Motor neuron (in vitro differentiated cells): ENCODE data around the gene MRPL23. TPM values are rescaled to one million over a fixed set of nuclear protein-coding genes. Genes with fewer than 3 reads are reported as not detected.

Experiments used
- ATAC-seq, 8 experiments: fragments of 200-7000 bp; cut with Tn5 transposase; replicated peaks in 6 of 8; 2 replicates each; pipeline ENCODE4 v1.8.0; 2021; ENCODE audit warnings: mild to moderate bottlenecking in 8 of 8, moderate library complexity in 8 of 8
- H3K27ac ChIP-seq, 2 donors: fragments of 250-450 bp; sonication (Bioruptor Pico); 2 replicates each; pipeline ENCODE4 v1.9.0; 2021; ENCODE audit warnings: antibody characterized with exemption in 2 of 2, mild to moderate bottlenecking in 2 of 2, moderate library complexity in 1 of 2
- H3K4me1 ChIP-seq, 2 donors: fragments of 250-450 bp; sonication (Bioruptor Pico); replicated peaks in 1 of 2; 2 replicates each; pipeline ENCODE4 v1.6.1; 2021; ENCODE audit warnings: antibody characterized with exemption in 2 of 2, mild to moderate bottlenecking in 2 of 2, moderate library complexity in 1 of 2
- H3K4me3 ChIP-seq, 5 donors: fragments of 250-450 bp; sonication (Bioruptor Pico); 2 replicates each; pipeline ENCODE4 v1.9.0; 2021; ENCODE audit warnings: antibody characterized with exemption in 5 of 5, mild to moderate bottlenecking in 5 of 5, moderate library complexity in 4 of 5
- WGBS, 10 experiments: fragments of 450-650 bp; shearing (Covaris generic); methylation state at CpG; one replicate each; pipeline ENCODE4 v1.0.0; 2022; 5-methylcytosine and 5-hydroxymethylcytosine counted together
- in situ Hi-C, 9 experiments: fragments of 400-800 bp; cut with MboI; loops; one replicate each; pipeline ENCODE4 v1.15.0; 2021; ENCODE audit warnings: low sequenced_read_pairs in 9 of 9, low pct_unique_long_range_greater_than_20kb in 2 of 9; ENCODE audit not compliant: unreplicated experiment in 9 of 9
- total RNA-seq, 8 experiments: library from RNA; unstranded; fragments of 300-600 nt; gene quantifications; 2 replicates each; pipeline versions ENCODE4 v1.2.3 to v1.2.4, GENCODE V29; 2022

MRPL23 gene
- total RNA-seq, 8 experiments from 2014 or later = 7.1 to 91.9 (median 23.2) TPM

DNA sequence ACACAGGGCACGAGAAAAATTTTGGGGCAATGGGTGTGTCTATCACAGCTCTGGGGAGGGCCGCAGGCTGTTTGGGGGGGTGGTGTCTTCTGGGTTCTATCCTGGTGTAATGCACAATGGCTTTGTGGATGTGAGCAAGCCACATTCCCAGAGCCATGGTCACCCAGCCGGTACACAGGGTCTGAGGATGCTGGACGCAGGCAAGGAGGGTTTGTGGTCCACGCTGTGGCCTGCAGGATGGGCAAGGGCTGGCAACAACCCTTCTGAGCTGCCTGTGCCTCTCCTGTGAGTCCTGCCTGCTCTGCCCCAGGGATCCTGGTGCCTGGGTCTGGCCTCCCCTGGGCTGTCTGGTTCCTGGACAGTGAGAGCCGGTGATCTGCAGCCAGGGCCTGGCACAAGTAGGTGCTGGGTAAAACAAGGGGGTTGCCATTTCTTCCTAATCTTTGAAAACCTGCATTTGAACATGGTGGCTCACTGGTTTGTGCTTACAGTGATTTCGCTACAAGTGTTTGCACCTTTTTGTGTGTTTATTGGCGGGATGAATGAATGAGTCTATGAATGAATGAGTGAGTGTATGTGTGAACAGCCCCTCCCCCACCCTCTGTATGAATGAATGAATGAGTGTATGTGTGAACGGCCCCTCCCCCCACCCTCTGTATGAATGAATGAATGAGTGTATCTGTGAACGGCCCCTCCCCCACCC lies 4.4 kb upstream of the MRPL23 start:
- Histone ChIP-seq H3K4me3 (no peak overlapping the region), H3K4me1 (peaks cover 5 to 7% of the 10 kb centered on the region in 2 donors), H3K27ac (no peak overlapping the region)
- in situ Hi-C loops = no loop called here
- 70 to 100% (median 86%) methylated on average over 1 to 2 of the region's 10 CpGs; no CpG with 5 or more reads in 7 of the 10 experiments for WGBS, 10 experiments
- no peak for ATAC-seq

DNA sequence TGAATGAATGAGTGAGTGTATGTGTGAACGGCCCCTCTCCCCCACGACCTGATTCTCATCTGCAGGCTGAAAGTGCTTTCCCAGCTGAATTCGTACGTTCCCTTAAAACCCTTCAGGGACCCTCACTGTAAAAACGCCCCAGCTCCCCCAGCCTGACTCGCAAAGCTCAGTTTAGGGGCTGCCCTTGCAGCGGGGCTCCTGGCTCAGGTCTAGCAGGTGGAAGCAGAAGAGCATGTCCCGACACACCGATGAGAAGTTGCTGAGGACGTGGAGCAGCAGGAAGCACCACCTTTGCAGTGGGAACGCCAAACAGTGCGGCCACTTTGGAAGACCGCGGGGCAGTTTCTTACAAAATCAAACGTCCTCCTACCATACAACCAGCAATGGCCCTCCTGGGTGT lies 3.6 kb upstream of the MRPL23 start:
- H3K4me3 ChIP-seq = no peak overlapping the region
- ATAC-seq = no peak
- no peak overlapping the region for H3K27ac ChIP-seq
- in situ Hi-C loops = no loop called here
- H3K4me1 ChIP-seq = peaks cover 5 to 7% of the 10 kb centered on the region in 2 donors
- WGBS, 10 experiments = 51 to 83% (median 73%) methylated on average over 4 to 9 of the region's 15 CpGs; no CpG with 5 or more reads in 5 of the 10 experiments

DNA sequence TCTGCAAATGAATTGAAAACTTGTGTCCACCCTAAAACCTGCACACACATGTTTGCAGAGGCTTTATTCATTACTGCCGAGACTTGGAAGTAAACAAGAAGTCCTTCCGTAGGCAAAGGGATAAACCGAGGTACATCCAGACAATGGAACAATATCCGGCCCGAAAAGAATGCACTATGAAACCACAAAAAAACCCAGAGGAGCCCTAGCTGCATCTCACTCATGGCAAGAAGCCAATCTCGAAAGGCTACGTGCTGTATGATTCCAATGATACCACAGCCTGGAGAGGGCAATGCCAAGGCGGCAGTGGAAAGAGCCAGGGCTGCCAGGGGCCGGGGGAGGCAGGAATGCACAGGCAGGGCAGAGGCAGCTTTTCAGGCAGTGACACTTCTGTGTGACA lies 3.2 kb upstream of the MRPL23 start:
- 20 to 93% (median 86%) methylated on average over 2 to 9 of the region's 9 CpGs; no CpG with 5 or more reads in 3 of the 10 experiments for WGBS, 10 experiments
- Histone ChIP-seq H3K27ac (no peak overlapping the region), H3K4me1 (peaks cover 5 to 7% of the 10 kb centered on the region in 2 donors), H3K4me3 (no peak overlapping the region)
- ATAC-seq = no peak
- in situ Hi-C loops = no loop called here

DNA sequence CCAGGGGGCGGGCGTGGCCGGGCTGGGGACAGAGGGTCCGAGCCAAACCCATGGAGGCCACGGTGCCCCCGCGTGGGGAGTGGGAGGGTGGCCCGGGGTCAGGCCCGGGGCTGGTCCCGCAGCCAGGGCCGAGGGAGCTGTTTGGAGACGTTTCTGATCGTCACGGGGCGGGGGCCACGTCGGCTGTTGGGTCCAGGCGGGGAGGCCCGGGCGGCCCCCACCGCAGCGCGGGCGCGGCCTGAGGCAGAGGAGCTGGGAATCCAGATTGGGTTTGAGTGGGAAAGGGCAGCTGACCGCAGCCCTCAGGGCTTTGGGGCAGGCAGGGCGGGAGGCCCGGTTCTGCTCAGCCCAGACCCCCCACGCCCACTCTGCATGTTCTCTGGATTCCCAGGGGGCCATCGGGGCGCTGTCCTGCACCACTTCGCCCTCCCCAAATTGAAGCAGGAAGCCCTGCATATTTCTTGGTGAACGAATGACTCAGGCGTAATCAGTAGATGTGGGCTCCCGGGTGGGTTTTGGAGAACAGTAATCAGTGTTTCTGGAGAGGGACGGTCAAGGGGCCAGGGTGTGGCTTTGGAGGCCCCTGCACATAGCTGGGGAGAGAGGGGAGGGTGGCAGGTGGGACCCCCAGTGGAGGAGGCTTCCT lies 583 bp downstream of the MRPL23 start:
- in situ Hi-C loops = no loop called here
- ATAC-seq = peak; percentile 18 to 64 (median 36)
- H3K4me3 ChIP-seq = no peak overlapping the region
- WGBS, 10 experiments = no CpG with 5 or more reads among the region's 36 CpGs
- no peak overlapping the region for H3K27ac ChIP-seq
- no peaks in the 10 kb centered on the region for H3K4me1 ChIP-seq

DNA sequence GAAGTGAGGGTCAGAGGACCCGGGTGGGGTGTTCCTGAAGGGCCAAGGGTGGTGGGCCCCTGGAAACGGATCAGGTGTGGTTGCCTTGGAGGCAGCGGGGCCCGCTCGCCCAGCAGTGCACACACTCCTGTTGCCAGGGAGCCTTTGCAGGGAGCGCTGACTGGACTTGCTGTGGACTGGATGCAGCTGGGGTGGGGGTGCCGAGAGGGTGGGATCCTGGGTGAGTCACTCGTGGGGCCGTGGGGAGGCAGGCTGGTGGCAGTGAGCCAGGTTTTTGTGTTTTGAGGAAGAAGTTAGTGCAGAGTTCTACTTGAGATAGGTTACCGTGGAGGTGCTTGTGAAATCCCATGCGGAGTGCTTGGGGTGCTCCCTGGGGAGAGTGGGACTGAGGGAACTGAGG lies 1.3 kb downstream of the MRPL23 start:
- no CpG with 5 or more reads among the region's 11 CpGs for WGBS, 10 experiments
- Histone ChIP-seq H3K4me1 (no peaks in the 10 kb centered on the region), H3K27ac (no peak overlapping the region), H3K4me3 (no peak overlapping the region)
- in situ Hi-C loops = no loop called here
- ATAC-seq = peak; percentile 9 to 76 (median 60)

DNA sequence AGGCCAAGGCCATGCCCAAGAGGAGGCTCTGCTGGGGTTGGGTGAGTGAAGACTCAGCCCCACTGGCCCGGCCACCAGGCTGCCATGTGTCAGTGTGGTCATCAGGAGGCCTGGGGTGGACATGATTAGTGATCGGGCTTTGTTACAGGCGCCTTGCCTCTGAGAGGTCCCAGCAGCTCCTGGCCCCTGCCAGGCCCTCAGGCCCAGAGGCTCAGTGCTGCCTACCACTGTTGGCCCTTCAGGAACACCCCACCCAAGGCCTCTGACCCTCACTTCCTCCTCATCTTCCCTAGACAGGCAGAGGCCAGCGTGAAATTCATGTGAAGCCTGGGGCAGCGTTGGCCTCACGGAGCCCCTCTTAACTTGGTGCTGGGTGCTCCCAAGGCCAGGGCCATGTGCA lies 2.2 kb downstream of the MRPL23 start:
- Histone ChIP-seq H3K4me1 (no peaks in the 10 kb centered on the region), H3K4me3 (no peak overlapping the region), H3K27ac (no peak overlapping the region)
- peak in 1 of 8 experiments; percentile 0 for ATAC-seq
- in situ Hi-C loops = no loop called here
- WGBS, 10 experiments = no CpG with 5 or more reads among the region's 6 CpGs

DNA sequence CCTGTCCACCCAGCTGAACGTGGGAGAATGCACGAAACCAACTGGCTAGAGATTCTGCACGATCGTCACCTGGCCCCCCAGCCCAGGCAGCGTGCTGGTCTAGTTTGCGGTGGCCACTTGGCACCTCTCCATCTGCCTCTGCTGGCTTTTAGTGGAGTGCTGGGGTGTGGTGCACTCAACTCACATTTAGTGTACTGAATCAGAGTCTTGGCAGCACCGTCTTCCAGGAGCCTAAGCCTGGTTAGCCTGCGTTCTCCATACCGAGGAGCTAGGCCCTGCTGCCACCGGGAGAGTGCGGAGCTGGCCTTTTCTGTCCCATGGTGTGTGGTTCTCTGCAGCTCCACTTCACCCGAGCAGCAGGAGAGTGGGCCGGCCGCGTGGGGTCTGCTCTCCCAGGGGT lies 2.8 kb downstream of the MRPL23 start:
- no CpG with 5 or more reads among the region's 15 CpGs for WGBS, 10 experiments
- Histone ChIP-seq H3K27ac (no peak overlapping the region), H3K4me3 (no peak overlapping the region), H3K4me1 (no peaks in the 10 kb centered on the region)
- peak in 3 of 8 experiments; percentile 12 to 21 (median 15) for ATAC-seq
- in situ Hi-C loops = no loop called here

DNA sequence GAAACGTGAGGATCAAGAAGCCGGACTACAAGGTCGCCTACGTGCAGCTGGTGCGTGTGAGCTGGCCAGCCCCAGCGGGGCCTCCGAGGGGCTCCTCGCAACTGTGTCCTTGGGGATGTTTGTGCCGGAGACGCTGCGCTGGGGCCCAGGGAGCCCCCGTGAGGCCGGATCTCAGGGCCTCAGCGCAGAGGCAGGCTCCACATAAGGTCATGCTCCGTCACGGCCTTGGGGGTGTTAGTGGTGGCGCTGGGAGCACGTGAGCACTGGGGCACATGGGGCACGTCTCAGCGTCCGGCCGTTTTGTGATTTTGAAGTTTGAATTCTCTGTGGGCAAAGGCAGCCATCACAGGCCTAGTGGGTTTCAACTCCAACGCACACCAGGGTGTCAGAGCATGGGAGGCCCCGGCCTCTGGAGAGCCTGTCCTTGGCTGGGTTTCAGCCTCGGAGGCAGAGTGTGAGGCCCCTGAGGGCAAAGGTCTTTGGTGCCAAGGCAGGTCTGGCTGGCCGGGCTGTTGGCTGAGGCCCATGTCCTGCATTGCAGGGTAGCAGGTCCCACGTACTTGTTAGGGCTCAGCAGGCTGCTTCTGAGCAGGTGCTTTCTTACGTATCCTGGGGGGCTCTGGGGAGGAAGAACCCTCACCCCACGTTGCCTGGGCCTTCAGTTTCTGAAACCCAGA lies 5.8 kb downstream of the MRPL23 start:
- H3K4me1 ChIP-seq = no peaks in the 10 kb centered on the region
- in situ Hi-C loops = no loop called here
- WGBS, 10 experiments = no CpG with 5 or more reads among the region's 29 CpGs
- peak in 1 of 8 experiments; percentile 27 for ATAC-seq
- no peak overlapping the region for H3K27ac ChIP-seq
- no peak overlapping the region for H3K4me3 ChIP-seq

DNA sequence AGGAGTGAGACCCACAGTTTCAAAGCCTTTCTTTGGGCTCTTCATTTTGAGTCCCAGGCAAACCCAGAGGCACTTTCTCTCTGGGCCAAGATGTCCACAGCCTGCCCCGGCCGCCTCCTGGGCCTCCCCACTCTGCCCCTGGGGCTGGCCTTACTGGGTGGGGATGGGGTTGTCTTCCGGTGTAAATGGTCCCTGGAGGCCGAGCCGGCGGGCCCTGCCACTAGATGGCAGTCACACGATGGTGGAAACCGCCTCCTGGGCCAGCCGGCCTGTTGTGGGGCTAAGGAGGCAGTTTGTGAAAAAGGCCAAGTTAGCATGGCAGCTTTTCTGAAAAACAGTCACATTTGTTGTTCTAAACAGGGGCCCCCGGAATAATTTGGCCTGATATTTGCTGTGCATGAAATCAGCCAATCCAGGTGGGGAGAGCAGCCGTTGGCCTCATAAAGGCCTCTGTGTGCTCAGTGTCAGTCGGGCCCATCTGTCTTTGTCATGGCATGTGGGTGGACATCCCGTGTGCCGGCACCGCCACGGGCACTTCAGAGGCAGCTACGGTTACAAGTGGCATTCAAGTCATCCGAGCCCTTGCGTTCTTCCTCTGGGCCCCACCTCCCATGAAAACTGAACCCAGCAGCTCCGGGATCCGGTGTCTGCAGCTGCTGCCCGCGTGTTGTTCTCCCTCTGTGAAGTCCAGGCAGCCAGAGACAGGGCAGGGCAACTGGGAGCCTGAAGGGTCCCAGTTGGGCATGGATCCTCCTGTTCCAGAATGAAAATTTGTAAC lies 6.5 kb downstream of the MRPL23 start:
- no peak overlapping the region for H3K4me3 ChIP-seq
- H3K27ac ChIP-seq = no peak overlapping the region
- WGBS, 10 experiments = no CpG with 5 or more reads among the region's 23 CpGs
- peak in 7 of 8 experiments; percentile 7 to 82 (median 54) for ATAC-seq
- H3K4me1 ChIP-seq = no peaks in the 10 kb centered on the region
- in situ Hi-C loops = no loop called here

DNA sequence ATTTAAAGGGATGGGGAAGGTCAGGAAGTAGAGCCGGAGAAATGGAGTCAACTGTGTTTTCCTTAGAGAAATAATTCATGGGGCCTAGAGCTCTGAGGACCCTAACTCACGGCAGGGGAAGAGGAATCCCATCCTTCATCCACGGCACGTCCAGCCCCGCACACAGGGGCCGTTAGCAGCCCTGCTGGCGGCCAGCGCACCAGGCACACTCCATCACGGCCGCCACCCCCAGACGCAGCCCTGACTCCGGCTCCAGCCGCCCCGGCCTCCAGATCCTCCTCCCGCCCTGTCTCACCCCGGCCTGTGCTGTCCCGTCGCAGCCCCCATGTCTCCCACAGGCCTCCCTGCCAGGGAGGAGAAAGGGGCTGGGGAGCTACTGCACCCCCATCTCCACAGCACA lies 11.2 kb downstream of the MRPL23 start:
- WGBS, 10 experiments = no CpG with 5 or more reads among the region's 18 CpGs
- in situ Hi-C loops = no loop called here
- peak in 5 of 8 experiments; percentile 71 to 90 (median 87) for ATAC-seq

DNA sequence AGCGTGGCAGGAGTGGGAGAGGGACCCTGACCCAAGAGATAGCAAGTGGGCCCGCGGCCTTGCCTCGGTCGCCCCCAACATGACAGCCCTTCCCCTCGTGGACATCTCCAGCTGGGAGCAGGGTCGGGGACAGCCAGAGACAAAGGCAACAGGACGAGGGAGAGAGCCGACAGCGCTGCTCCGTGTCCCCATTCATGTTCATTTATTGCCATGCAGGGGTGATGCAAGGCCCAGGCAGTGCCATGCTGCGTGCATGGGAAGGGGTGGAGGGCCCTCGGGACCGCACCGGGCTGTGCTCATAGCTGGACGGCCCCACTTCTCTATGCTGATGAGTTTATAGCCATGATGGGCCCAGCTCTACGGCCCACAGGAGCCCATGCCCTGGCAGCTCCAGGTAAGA lies 12.7 kb downstream of the MRPL23 start:
- Histone ChIP-seq H3K4me1 (no peaks in the 10 kb centered on the region), H3K27ac (no peak overlapping the region), H3K4me3 (no peak overlapping the region)
- WGBS, 10 experiments = no CpG with 5 or more reads among the region's 17 CpGs
- in situ Hi-C loops = no loop called here
- no peak for ATAC-seq

More for the DNA sequence above, 11.2 kb downstream of the MRPL23 start:
- Histone ChIP-seq H3K4me1 (no peaks in the 10 kb centered on the region), H3K27ac (no peak overlapping the region), H3K4me3 (no peak overlapping the region)

DNA sequence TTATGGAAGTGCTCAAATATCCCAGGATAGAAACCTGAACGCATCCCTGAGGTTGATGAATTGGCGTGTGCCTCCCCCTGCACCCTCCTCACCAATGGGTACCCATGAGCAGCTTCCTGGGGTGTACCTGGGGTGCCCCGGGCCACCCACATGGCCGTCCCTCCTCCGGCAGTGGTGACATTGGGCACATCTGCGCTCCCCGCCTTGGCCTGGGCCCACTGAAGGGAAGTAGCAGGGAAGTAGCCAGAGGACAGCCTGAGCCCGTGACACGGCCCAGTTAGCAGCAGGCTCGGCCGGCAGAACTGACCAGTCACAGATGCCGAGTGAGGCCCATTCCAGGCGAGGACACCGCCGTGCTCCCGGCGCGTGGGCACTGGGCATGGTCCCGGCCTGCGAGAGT lies 16.7 kb downstream of the MRPL23 start:
- Histone ChIP-seq H3K27ac (no peak overlapping the region), H3K4me3 (no peak overlapping the region), H3K4me1 (no peaks in the 10 kb centered on the region)
- no peak for ATAC-seq
- WGBS, 10 experiments = no CpG with 5 or more reads among the region's 20 CpGs
- in situ Hi-C loops = no loop called here

DNA sequence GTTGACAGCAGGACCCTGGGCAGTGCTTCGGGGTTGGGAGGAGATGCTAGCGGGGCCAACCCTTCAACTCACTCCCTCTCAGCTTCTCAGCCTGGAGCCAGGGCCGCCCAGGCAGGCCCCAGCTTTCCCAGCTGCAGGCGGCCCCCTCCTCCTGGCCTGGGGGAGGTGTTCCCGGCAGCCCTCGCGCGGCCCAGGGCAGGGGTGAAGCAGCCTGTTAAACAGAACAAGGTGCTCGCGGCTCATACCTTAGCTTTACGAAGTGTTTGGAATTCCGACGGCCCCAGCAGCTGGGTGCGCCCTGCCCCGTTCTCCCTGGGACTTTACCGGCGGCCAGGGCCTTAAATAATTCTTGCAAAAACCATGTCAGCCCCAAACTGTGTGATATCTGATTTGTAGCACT lies 17.2 kb downstream of the MRPL23 start:
- no peak overlapping the region for H3K27ac ChIP-seq
- WGBS, 10 experiments = no CpG with 5 or more reads among the region's 17 CpGs
- no peak overlapping the region for H3K4me3 ChIP-seq
- in situ Hi-C loops = no loop called here
- H3K4me1 ChIP-seq = no peaks in the 10 kb centered on the region
- peak in 3 of 8 experiments; percentile 32 to 48 (median 33) for ATAC-seq
